HEK293T (cell line): Measurements from ENCODE around the gene ERC2.

Experiments used
- ARNT ChIP-seq: fragments of 450-650 bp; IDR thresholded peaks from 2 replicates; pipeline ENCODE4 v1.6.1; 2017; ENCODE audit warnings: mild to moderate bottlenecking
- CTBP1 ChIP-seq: fragments of 450-650 bp; IDR thresholded peaks from 2 replicates; pipeline ENCODE4 v1.6.1; 2016; ENCODE audit warnings: borderline replicate concordance
- ELF4 ChIP-seq: fragments of 450-650 bp; IDR thresholded peaks from 2 replicates; pipeline ENCODE4 v1.6.1; 2017; ENCODE audit warnings: antibody characterized with exemption
- FOXA1 ChIP-seq: fragments of 450-650 bp; IDR thresholded peaks from 2 replicates; pipeline ENCODE4 v1.6.1; 2016; ENCODE audit warnings: mild to moderate bottlenecking
- FOXM1 ChIP-seq: fragments of 450-650 bp; IDR thresholded peaks from 2 replicates; pipeline ENCODE4 v1.6.1; 2017; ENCODE audit warnings: mild to moderate bottlenecking, borderline replicate concordance
- L3MBTL2 ChIP-seq: fragments of 450-650 bp; conservative IDR thresholded peaks from 2 replicates; pipeline ENCODE4 v1.6.1; 2016; ENCODE audit warnings: mild to moderate bottlenecking
- SUZ12 ChIP-seq: fragments of 450-650 bp; IDR thresholded peaks from 2 replicates; pipeline ENCODE4 v1.6.1; 2016; ENCODE audit warnings: mild to moderate bottlenecking
- TARDBP ChIP-seq: fragments of 450-650 bp; IDR thresholded peaks from 2 replicates; pipeline ENCODE4 v1.6.1; 2016

- TF ChIP-seq CTBP1 = no peak
- TF ChIP-seq ARNT = no peak
- no peak for TF ChIP-seq FOXM1
- TF ChIP-seq SUZ12 = no peak
- TF ChIP-seq ELF4 = no peak
- TF ChIP-seq L3MBTL2 = no peak
- no peak for TF ChIP-seq TARDBP
- TF ChIP-seq FOXA1 = no peak
These were observed 44.6 kb downstream of the ERC2 start for GRCh38 chr3:56423661-56424099.
